GM18505 (cell line): ENCODE results near the gene IGSF9B.

Experiments
- ATAC-seq: cut with Tn5 transposase; IDR thresholded peaks from one replicate; pipeline ENCODE4 v1.9.1; 2021; ENCODE audit not compliant: unreplicated experiment
- POLR2A ChIP-seq: IDR thresholded peaks from 4 replicates; pipeline ENCODE4 v1.6.1; 2011; ENCODE audit warnings: borderline replicate concordance; ENCODE audit not compliant: insufficient read depth, insufficient read length; ENCODE audit errors: extremely low read depth

Gene IGSF9B

DNA sequence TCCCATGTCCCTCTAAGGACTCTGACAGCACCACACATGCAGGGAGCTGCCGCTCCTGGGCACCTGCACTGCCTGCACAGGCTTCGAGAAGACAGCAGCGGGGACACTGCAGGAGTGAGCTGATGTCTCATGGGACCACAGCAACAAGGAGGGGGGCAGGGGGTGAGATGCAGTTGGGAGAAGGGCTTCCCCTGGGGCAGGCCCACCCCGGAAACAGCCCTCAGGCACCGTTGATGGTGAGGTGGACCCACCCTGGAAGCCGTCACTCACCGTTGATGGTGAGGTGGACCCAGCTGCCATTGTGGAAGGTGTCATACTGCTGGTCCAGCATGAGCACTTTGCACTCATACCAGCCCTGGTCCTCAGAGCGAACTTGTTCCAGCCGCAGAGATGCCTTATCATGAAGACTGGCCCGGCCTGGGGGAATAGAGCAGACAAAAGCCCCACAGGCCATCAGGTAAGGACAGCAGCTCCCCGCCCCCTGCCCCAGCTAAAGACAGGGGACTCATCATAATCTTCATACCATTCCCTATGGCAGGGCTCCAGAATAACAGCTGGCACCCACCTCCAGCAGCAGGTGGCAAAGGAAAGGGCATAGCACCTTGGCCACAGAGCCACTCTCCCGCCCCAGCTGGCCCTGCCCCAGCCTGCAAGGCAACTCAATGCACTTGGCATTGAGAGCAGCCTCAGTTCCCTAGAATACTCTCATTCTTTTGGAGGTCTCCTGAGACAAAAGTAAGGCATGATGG is 12.6 kb downstream of the IGSF9B start:
- ATAC-seq = no peak

DNA sequence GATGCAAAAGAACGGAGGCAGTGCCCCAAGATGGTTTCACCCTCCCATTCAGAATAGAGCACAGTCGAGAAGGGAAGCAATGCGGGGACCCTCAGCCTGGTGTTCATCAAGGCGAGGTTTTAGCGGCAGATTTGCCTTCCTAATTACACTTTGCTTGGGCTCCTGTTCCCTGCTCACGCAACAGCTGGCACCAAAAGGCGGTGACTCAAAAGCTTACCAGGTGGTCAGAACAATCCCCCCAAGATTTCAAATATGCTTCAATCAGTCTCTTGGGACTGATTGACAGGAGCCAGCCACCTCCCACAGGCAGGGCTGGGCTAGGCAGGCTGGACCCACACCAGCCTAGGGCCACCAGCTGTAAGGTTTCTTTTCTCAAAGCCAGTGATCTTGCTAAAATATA is 14.2 kb downstream of the IGSF9B start:
- ATAC-seq = no peak
- TF ChIP-seq POLR2A = no peak

More for the DNA sequence above, 12.6 kb downstream of the IGSF9B start:
- no peak for TF ChIP-seq POLR2A

DNA sequence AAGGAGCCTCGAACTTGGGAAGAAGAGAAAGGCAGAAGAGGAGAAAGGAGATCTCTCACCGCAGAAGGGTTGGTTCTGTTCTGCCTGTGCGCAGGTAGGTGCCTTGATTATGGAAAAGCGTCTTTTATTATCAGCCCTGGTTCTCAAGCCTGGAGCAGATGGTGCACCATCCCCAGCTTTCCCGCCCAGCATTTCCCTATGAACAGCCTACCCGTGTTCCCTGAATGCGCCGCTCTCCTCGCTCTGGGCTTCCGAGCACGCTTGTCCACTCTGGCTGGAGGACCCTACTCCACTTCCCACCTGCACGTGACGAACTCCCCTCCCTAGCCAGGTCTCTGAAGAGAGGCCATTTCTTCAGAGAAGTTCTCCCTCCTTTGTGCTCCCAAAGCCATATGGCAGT is 15.2 kb downstream of the IGSF9B start:
- ATAC-seq = no peak
- TF ChIP-seq POLR2A = no peak

DNA sequence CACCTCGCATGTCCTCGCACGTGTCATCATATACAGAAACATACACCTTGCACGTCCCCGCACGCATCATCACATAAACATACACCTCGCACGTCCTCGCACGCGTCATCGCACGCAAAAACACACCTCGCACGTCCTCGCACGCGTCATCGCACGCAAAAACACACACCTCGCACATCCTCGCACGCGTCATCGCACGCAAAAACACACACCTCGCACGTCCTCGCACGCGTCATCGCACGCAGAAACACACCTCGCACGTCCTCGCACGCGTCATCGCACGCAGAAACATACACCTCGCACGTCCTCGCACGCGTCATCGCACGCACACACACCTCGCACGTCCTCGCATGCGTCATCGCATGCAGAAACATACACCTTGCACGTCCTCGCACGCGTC is 16.7 kb downstream of the IGSF9B start:
- ATAC-seq = no peak
- no peak for TF ChIP-seq POLR2A

DNA sequence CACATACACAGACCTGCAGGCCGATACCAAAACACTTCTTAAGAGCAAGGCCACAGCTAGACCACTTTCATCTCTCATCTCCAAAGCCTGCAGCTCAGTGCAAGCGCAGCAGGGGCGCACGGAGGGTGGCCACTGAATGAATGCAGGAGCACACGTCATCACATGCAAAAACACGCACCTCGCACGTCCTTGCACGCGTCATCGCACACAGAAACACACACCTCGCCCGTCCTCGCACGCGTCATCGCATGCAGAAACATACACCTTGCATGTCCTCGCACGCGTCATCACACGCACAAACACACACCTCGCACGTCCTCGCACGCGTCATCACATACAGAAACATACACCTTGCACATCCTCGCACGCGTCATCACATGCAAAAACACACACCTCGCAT is 17.2 kb downstream of the IGSF9B start:
- no peak for ATAC-seq

DNA sequence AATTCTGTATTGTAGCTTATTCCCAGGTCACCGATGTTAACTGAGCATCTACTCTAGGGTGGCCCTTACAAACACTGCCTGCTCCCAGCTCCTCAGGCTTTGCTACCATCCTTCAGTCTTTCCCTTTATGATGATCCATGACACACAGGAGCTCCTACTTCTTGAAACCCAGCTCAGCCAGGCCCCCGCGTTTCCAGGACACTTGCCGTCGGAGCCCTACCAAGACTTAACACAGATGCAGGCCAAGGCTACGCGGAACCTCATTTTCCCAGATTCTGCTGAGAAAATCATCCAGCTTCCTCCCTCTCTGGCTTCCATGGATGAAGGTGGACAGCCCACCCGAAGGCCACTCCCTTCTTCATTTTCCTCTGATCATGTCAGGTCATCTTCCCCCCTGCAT is 18.6 kb downstream of the IGSF9B start:
- no peak for ATAC-seq
- no peak for TF ChIP-seq POLR2A

More for the DNA sequence above, 17.2 kb downstream of the IGSF9B start:
- no peak for TF ChIP-seq POLR2A

DNA sequence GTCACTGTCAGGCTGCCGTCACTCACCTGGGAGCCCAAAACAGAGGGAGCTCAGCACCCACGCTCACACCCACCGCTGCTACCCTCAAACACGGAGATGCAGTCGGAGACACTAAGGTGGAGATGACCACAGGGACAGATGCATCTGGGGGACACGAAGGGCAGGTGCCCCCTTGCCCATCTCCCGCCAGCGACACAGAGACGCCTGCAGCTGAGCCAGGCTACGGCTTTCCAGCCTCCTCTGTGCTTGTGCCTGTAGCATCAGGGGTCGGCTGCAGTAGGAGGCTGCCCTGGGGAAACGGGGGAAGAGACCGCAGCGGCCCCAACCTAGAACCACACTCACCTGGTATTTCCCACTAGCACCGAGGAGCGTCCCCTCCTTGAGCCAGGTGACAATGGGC is 19.3 kb downstream of the IGSF9B start:
- TF ChIP-seq POLR2A = no peak
- ATAC-seq = no peak

DNA sequence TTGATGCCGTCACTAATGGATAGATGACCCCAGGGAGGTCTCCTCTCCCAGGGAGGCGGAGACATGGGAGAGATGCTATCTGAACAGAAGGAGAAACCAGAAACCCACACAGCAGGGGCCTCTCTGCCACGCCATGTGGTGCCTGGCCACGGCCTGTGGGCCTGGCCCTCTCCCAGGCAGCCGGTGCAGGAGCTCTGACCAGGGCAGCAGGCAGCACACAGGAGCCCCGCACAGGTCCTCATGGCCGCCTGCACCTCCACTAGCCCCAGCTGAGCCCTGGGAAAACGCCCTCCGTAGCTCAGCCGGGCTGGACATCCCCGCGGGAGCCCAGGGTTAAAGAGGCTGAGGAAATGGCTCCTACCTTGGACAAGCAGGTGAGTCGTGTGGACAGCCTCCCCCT is 19.8 kb downstream of the IGSF9B start:
- TF ChIP-seq POLR2A = no peak
- no peak for ATAC-seq

DNA sequence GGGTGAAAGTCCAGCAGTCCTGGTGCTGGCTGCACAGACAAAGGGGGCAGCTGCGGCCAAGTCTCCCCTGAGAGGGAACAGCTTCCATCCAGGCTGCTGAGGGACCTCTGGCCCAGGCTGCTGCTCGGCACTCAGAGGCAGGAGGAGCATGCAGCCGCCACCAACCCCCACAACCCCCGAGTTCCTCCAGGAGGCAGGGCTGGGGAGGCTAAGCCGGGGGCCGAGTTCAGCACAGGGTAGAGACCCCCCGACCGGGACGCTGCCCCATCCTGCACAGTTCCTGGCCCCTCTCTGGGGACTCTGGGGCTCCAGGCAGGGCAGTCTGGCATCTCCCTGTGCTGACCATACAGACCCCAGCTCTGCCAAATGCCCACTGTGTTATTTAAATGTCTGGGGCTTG is 20.2 kb downstream of the IGSF9B start:
- ATAC-seq = no peak

DNA sequence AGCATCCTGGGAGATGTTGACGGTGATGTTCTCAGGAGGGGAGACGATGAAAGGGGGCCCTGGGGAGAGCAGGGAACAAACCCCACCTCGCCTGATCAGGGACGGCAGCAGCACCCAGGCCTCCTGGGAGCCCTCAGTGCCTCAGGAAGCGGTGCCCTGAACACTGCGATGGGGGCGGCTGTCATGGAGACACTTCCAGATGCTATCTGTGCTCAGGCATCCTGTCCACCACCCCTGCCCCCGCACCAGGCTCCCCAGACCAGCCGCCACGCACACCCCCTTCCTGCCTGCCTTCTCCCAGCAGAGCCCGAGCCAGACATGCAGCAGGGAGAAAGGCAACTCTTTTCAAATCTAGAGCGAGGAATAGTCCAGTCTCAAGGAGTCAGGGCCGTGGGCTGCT is 20.6 kb downstream of the IGSF9B start:
- no peak for TF ChIP-seq POLR2A
- no peak for ATAC-seq

More for the DNA sequence above, 20.2 kb downstream of the IGSF9B start:
- TF ChIP-seq POLR2A = no peak

DNA sequence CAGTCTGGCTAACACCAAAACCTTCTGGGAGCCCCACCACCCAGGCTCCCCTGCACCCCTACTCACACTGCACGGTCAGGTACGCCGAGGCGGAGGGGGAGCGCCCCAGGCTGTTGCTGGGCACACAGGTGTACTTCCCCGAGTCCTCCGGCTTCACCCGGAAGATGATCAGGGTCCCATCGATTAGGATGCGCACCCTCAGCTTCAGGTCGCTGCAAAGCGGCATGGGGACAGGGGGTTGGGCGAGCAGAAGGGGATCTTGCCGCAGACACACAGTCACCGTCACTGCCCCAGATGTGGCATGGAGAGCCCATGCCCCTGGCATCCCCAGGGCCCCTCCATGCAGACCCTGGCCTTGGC is 21.2 kb downstream of the IGSF9B start:
- no peak for TF ChIP-seq POLR2A
- no peak for ATAC-seq

DNA sequence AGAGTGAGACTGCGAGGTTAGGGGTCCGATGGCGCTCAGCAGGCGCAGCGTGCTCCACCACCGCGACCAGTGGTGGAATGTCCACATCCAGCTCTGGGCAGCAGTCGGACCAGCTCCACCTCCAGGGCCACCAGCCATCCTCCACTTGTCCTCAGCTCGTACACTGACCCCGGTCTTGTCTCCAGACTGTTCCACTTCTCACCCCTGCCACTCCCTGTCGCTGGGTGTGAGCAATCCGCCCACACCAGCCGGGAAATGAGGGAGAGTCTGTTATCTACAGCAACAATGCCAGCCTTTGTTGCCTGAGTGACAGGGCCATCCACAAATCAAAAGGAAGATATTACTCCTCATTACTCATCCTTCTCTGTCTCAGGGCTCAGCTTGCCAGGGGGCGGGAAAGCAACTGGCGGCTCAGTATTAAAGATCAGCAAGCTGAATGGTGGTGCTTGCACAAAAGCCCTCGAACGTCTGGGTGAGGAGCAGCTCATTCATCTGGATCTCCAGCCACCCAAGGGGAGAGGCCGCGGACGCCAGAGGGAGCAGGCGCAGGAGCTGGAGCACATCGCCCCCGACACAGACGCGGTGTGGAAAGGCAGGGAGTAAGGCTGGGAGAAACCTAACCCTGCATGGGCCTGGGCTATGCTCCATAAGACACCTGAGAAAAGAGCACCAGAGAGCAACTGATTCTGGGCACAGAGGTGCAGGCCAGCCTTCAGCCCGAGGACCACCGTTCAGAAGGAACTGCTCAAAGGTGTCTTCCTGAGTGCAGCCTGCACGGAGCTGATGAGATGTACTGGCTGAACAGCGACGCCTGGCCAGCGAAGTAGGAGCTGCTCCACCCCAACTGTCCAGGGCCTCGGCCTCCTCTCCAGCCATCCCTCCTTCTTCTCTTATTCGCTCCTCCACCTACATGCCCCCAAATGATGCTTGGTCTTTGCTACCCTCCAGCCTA is 21.9 kb downstream of the IGSF9B start:
- TF ChIP-seq POLR2A = no peak
- no peak for ATAC-seq

DNA sequence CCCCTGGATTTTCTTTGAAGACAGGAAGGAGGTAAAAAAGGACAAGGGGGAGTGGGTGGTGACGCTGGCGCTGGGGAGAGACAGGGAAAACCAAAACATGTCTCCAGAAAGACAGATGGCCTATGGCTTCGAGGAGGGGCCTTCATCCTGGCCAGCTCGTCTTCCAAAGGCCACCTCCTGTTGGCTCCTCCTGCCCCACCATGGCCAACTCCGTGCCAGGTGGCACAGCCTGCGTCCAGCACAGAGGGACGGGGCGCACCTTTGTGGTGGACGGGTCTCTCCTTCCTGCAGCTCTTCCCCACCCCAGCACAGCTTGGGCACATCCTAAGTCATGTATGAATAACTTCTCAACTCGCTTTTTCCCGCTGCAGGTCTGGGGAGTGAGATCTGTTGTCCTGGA is 22.7 kb downstream of the IGSF9B start:
- no peak for ATAC-seq

DNA sequence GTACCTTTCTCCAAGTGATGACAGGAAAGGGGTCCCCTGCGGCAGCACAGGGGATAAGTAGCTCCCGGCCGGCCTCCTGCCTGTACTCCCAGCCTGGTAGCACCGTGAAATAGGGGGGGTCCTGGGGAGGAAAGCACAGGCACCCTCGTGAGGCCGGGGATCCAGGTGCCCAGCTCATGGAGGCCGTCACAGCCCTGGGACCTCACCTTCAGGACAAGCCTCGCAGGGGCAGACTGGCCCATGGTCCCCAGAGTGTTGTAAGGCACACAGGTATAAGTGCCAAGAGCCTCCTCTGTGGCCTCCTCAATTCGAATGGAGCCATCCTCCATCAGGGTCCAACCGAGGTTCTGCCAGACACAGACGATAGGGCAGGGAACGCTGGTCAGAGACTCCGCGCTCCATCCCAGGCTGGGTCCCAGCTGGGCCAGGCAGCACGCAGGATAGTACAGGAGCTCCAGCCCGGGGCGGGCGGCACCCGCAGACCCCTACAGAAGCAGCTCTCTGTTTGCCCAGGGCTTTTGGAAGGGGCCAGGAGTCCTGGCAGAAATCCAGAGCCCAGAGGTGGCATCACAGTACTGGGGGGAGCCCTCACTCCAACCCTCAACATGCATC is 25.2 kb downstream of the IGSF9B start:
- no peak for ATAC-seq
- TF ChIP-seq POLR2A = no peak

More for the DNA sequence above, 22.7 kb downstream of the IGSF9B start:
- no peak for TF ChIP-seq POLR2A

DNA sequence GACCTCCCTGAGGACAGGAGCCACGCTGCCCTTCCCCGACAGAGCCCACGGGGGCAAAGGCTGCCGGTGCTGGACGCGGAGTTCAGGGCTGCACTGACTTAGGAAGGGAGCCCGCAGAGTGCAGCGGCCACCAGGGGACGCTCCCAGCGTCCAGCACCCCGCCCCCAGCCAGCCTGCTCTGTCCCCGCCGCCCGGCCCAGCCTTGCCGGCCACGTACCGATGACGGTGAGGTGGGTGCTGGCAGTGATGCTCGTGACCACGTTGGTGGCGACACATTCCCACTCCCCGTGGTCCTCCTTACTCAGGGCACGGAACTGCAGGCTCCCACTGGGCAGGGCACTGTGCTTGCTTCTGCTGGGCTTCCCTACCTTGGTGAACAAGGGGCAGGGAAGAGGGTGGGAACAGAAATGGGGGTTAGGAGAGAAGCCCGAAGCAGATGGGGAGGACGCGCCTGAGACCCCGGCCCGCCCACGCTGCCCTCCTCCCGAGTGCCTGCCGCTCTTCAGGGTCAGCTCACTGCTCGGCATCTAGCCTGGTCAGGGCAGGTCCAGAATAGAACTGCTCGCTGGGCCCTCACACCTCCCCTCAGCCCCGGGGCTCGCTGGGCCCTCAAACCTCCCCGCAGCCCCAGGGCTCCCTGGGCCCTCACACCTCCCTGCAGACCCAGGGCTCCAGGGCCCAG is 25.9 kb downstream of the IGSF9B start:
- ATAC-seq = no peak
- TF ChIP-seq POLR2A = no peak
